ENCODE results near the gene RGP1.

GRCh38 chr9:35705372-35705771, 43.7 kb upstream of the RGP1 start:
- TF ChIP-seq, protein P1, sequence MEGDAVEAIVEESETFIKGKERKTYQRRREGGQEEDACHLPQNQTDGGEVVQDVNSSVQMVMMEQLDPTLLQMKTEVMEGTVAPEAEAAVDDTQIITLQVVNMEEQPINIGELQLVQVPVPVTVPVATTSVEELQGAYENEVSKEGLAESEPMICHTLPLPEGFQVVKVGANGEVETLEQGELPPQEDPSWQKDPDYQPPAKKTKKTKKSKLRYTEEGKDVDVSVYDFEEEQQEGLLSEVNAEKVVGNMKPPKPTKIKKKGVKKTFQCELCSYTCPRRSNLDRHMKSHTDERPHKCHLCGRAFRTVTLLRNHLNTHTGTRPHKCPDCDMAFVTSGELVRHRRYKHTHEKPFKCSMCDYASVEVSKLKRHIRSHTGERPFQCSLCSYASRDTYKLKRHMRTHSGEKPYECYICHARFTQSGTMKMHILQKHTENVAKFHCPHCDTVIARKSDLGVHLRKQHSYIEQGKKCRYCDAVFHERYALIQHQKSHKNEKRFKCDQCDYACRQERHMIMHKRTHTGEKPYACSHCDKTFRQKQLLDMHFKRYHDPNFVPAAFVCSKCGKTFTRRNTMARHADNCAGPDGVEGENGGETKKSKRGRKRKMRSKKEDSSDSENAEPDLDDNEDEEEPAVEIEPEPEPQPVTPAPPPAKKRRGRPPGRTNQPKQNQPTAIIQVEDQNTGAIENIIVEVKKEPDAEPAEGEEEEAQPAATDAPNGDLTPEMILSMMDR (IDR thresholded peaks at IDR 0.05; ENCODE audit: low read length) = no peak
- no peak for TF ChIP-seq EZH2phosphoT487 (IDR thresholded peaks at IDR 0.05; ENCODE audit: low read length)
- no peak for TF ChIP-seq EZH2 (optimal IDR thresholded peaks at IDR 0.05; ENCODE audit: low read depth, low read length)
